ENCODE data around the gene SLC39A1.
"Not testable (repeated sequence)": the region's sequence is repeated elsewhere in the genome, so short reads cannot be mapped to it uniquely, and the experiment has no call there.

SLC39A1 gene, protein sequence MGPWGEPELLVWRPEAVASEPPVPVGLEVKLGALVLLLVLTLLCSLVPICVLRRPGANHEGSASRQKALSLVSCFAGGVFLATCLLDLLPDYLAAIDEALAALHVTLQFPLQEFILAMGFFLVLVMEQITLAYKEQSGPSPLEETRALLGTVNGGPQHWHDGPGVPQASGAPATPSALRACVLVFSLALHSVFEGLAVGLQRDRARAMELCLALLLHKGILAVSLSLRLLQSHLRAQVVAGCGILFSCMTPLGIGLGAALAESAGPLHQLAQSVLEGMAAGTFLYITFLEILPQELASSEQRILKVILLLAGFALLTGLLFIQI

DNA sequence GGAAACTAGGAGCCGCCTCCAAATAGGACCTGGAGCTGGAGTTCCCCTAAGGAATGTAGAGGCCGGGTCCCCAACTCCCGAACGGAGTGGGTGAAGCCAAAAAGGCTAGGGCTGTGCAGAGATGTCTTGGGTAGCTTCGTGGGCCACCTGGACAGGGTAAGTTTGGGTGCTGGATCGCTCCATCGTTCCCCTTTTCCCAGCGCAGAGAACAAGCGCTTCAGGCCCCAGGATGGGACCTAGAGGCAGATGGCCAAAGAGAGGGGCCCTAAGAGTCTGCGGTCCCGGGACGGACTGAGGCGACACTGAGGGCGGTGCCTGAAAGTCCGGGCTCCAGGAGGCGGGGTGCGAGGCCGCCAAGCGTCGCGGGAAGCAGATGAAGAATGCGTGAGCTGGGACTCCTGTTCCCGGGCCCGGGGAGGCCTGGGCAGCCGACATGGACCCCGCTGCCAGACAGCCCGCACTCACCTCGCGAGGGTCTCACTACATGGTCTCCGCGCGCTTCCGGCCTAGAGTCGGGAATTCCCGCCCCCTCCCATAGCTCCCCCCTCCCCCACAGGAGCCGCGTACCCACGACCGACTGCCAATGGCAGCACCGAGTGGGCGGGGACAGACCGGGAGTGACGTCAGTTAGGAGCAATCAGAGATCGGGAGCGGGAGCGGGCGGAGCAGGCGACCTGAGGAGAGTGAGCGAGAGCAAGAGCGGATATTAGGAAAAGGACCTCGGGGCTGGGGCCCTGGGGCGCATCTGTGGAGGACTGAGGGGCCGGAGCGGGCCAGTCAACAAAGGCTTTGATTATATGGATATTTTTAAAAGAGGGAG lies at the start of gene SLC39A1:
TSS of gene SLC39A1 (minus strand) at position 508 of the 820 bp plus-strand sequence. CDS start 822 bp downstream, outside the sequence.
- DNase-seq: peak; percentile 71 to 99 (median 95)

DNA sequence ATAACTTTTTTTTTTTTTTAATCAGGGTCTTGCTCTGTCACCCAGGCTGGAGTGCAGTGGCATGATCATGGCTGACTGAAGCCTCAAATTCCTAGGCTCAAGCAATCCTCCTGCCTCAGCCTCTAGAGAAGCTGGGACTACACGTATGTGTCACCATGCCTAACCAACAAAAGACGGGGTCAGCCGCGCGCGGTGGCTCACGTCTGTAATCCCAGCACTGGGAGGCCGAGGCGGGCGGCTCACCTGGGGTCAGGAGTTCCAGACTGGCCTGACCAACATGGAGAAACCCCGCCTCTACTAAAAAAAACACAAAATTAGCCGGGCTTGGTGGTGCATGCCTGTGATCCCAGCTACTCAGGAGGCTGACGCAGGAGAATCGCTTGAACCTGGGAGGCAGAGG lies 49.2 kb upstream of the SLC39A1 start:
- DNase-seq: not testable (repeated sequence)

DNA sequence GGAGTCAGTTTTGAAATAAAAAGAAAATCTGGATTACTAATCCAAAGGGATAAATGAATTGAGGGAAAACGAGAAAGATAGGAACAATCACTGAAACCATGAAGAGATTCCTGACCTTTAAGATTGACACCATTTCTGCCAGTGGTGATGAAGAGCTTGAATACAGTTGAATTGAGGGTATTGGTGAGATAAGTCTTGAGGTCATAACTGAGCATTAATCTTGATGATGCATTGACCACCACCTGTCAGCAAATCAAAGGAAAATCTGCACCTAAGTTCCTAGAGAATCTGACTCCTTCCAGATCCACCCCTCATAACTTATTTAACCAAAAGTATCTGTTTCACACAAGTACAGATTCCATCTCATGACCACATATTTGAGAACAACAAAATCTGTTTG lies 48.8 kb upstream of the SLC39A1 start:
- no peak for DNase-seq

DNA sequence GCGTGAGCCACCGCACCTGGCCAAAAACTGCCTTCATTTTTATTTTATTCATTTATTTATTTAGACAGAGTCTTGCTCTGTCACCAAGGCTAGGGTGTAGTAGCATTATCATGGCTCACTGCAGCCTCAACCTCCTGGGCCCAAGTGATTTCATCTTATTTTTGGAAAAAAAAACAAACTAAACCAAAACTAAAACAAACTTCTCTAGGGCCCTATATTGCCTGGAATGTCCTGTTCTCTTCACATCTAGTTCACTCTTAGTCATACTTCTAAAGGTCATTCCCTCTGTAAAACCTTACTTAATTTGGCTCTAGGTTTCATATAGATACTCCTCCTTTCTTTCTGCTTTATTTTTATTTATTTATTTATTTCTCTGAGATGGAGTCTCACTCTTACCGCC lies 42.8 kb upstream of the SLC39A1 start:
- DNase-seq: no peak

DNA sequence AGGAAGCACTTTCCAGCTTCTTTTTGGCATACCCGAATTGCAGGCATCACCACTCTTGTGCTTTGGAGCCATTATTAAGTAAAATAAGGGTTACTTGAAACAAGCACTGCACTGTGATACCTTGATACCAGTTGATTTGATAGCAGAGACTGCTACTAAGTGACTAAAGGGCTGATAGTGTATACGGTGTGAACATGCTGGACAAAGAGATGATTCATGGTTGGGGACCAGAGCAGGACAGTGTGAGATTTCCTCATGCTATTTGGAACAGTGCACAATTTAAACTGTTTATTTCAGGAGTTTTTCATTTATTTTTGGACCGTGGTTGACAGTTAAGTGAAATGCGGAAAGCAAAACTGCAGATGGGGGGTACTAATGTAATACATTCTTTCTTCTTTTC lies 37.1 kb upstream of the SLC39A1 start:
- DNase-seq: no peak

DNA sequence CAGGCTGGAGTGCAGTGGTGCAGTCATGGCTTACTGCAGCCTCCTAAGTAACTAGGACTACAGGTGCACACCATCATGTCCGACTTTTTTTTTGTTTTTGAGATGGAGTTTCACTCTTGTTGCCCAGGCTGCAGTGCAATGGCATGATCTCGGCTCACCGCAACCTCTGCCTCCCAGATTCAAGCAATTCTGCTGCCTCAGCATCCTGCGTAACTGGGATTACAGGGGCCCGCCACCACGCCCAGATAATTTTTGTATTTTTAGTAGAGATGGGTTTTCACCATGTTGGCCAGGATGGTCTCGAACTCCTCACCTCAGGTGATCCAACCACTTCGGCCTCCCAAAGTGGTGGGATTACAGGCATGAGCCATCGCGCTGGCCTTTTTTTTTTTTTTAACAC lies 33.5 kb upstream of the SLC39A1 start:
- DNase-seq: not testable (repeated sequence)

DNA sequence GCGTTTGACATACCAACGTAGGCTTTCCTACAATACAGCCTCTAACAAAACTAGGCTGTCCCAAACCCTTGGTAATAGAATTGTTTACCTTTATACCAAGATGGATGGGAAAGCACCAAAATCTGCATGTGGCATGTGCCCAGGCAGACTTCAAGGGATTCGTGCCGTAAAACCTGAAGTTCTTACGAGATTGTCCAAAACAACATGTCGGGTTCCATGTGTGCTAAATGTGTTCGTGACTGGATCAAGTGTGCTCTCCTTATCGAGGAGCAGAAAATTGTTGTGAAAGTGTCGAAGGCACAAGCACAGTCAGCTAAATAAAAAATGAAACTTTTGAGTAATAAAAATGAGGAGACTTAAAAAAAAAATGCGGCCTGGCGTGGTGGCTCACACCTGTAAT lies 32.3 kb upstream of the SLC39A1 start:
- no peak for DNase-seq

DNA sequence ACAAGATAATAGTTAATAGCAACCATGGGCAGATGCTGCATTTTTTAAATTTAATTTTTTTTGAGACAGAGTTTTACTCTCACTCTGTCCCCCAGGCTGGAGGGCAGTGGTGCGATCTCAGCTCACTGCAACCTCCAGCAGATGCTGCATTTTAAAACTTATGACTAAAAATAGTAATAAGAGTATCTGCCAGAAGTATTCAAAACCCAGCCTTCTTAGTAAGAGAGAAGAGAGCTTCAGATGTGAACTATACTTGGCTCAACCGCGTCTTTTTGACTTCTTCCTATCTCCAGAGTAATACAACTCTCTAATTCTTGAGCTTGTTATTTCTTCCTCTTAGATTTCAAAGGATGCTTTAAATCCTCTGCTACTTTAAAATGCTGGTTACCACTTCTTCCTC lies 31.9 kb upstream of the SLC39A1 start:
- no peak for DNase-seq

DNA sequence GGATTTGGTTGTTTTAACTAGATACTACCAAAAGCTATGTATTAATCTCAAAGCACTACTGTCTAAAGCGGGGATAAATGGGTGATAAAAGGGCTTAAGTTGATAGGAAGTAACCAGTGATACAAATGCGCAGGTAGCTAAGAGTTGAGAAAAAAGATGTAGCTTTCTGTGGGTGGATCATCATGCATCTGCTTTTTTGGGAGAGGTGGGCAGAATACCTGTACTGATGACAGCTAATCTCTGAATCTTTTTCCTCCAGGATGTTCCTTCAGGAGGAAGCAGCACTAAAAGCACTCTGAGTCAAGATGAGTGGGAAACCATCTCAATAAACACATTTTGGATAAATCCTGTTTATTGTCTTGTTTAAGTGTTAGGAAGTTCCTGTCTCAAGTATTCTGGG lies 28.5 kb upstream of the SLC39A1 start:
- peak in 4 of 56 donors; percentile 7 to 47 (median 20) for DNase-seq

DNA sequence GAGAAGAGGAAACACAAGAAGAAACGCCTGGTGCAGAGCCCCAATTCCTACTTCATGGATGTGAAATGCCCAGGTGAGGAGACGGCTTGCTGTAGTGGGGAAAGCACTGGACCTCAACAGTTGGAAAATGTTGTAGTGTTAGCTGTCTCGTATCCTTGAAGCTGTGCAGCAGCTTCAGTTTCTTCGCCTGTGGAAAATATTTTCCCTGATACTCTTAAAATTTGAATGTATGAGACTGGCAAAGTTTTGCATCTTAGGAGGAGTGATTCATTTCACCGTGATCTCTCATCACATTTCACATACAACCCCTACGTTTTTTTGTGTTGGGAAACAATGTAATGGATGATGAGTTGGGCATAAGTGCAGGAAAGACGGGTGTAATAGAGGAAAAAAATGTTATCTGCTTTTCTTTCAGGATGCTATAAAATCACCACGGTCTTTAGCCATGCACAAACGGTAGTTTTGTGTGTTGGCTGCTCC lies 27.9 kb upstream of the SLC39A1 start:
- DNase-seq: no peak

DNA sequence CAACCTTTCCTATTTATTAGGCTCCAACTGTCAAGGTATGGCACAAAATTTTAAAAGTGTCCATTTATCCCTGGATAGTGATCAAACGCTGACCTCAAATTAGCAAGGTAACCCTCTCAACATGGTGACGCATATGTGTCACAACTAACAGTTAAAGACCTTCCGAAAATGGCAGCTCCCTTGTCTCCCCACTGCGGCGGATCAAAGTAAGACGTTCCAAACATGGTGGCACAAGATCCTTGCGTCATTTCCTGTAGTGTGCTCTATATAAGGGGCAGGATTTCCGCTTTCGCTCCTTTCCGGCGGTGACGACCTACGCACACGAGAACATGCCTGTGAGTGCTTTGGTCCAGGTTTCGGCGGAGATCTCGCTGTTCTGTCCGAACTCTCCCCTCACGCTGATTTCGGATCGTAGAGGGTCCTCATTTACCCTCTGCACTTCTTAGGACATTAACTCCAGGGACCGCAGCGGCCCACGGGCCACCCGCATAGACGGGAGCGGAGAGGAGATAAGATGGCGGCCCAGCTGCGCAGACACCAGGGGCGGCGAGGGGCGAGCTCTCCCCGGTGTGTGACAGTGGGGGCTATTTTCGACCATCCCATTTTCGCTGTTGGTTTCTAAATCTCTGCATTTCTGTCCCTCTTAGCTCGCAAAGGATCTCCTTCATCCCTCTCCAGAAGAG lies 27.3 kb upstream of the SLC39A1 start, which contains the start of gene RPS27:
TSS of gene RPS27 (plus strand) at position 295 of the 683 bp plus-strand sequence. CDS start at position 330, 35 bp downstream.
- peak; percentile 52 to 96 (median 85) for DNase-seq

DNA sequence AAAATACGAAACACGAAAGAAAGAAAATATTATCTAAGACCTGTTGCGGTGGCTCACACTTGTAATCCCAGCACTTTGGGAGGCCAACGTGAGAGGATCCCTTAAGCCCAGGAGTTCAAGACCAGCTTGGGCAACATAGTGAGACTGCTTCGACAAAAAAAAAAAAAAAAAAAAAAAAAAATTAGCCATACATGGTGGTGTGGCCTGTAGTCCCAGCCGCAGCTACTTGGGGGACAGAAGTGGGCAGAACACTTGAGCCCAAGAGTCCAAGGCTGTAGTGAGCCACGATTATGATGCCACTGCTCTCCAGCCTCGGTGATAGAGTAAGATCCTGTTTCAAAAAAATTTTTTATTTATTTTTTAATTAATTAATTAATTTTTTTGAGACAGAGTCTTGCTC lies 24.3 kb upstream of the SLC39A1 start:
- no peak for DNase-seq

DNA sequence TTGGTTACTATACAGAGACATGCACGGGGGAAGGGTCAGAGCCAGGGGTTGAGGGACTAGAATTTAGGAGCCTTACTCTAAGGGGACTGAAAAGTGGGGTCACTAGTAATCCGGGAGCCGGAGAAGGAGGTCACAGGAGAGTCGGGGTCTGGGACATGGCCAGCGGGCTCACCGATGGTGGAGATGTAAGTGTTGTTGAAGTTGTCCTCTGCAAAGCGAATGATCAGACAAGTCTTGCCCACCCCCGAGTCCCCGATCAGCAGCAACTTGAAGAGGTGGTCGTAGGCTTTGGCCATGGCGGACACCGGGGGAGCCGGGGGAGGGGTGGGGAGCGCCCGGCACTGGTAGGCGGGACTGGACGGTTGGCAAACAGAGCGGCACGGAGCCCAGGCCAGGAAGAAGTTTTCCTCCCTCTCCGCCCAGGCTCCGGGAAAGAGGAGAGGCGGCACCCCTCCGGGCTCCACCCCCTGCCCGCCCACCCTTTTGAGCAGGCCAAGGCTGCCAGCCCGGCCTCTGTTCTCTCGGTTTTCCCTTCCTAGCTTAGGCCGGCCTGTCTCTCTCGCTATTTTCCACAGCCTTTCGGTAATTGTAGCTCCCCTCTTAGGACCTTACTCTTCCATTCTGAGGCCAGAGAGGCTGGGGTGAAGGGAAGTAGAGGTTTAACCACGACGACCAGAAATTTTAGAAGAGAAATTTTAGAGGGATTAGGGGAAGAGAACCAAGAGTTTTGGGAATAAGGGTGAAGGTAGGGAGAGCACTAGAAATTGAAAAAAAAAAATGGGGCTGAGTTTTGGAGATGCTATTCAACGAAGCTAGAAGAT lies 22.8 kb upstream of the SLC39A1 start, which contains the start of gene RAB13:
TSS of gene RAB13 (minus strand) at position 399 of the 821 bp plus-strand sequence. CDS start at position 296, 103 bp downstream.
- DNase-seq: peak in 52 of 56 donors; percentile 9 to 80 (median 52)

DNA sequence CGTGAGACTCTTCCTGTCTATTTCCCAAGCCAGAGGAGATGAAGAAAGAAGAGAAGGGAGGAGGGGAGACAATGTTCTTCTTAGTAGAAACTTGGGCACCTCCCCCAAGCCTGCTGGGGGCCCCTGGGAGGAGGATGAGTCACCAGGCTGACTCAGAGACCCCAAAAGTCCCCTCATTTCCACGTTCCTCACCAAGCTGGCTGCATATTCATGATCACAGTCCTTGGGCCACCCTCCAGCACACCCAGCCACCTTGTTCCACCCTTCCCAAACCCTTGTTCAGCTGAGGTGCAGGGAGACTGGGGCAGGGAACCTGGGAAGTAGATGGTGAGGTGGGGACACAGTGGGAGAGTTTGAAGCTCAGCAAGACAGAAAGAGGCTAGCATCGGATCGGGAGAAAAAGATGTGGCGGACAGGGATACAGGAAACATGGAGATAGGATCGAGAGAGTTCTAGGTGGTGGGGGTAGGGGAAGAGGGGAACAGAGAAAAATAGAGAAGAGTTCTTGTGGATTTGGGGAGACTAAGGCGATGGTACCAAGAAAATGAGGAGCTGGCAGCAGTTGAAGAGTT lies 22.1 kb upstream of the SLC39A1 start:
- DNase-seq: peak in 4 of 56 donors; percentile 11 to 37 (median 20)

DNA sequence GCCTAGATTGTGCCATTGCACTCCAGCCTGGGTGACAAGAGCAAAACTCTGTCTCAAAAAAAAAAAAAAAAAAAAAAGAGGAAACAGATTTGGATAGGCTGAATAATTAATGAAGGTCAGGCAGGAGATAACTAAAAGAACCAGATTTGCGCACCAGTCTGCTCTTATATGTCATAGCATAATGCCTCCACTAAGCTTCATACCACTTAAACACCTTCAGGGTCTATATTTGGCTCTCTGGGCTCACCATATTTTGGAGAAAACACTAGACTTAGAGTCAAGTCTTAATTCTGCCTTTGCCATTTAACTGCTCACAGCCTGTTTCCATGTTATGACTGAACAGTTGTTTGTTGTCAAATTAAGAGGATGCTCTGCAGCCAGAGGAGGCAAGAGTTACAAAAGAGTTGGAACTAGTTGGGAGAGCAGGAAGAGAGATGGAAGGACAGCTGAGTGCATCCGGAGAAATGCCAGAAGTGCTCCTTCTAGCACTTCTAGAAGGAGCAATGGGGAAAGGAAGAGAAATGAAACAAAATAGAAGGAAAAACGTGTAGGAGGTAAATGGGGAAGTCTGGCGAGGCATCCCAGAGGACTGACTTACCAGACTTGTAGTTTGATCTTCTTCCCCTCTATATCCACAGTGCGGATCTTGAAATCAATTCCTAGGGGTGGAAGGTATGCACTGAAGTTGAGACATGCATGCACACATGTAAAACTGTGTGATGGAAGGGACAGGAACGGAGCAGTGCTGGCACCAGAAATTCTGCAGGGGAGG lies 21.0 kb upstream of the SLC39A1 start:
- no peak for DNase-seq

DNA sequence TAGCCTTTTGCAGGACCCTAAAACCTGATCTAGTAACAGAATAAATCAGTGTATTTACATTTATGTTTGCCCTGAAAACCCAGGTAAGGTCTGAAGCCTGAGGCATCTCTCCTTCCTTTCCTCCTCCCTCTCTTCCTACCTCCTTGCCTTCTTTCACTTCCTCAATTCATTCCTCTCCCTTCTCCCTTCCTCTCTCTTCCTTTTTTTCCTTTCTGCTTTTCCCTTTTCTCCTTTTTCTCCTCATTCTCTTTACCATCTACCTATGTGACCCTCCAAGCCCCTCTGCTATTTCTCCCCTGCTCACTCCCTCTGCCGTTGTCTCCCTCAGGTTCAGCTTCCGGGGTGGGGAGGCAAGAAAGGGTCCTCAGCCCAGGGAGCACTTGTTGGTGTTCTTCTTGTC lies 18.4 kb upstream of the SLC39A1 start:
- DNase-seq: not testable (repeated sequence)

DNA sequence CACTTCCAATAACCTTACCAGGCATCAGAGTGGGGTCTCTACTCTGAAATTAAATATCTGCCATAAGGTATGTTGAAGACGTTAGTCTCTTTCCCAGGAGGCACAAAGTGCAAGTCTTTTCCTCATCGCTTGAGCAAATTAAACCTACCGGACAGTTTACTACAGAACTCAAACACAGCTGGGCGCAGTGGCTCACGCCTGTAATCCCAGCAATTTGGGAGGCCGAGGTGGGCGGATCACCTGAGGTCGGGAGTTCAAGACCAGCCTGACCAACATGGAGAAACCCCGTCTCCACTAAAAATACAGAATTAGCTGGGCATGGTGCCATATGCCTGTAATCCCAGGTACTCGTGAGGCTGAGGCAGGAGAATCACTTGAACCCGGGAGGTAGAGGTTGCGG lies 15.8 kb upstream of the SLC39A1 start:
- not testable (repeated sequence) for DNase-seq

DNA sequence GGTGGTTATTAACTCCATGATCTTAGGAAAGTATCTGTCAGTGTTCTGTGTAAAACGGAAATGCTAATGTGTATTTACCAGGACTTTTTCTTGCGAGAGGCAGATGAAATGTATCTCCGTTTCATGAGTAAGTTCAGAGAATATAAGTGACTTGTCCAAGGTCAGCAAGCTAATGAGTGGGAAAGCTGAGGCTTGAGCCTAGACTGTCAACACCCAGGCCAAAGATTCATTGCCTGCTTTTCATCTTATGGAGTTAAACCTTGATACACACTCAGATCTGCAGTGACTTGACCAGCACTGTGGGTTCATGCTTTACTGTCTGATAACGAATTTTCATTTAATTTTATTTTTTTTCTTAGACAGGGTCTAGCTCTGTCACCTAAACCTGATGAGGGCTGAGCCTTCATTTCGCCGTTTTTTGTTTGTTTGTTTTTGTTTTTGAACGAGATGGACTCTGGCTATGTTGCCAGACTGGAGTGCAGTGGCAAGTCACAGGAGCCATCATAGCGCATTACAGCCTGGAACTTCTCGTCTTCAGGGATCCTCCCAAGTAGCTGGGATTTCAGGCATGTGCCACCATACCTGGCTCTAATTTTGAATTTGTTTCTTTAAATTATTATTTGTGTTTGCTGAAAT lies 15.1 kb upstream of the SLC39A1 start:
- no peak for DNase-seq

Measured in nucleus accumbens (tissue), 56 donors.